ENCODE data around the gene ECHDC3.

Gene ECHDC3

DNA sequence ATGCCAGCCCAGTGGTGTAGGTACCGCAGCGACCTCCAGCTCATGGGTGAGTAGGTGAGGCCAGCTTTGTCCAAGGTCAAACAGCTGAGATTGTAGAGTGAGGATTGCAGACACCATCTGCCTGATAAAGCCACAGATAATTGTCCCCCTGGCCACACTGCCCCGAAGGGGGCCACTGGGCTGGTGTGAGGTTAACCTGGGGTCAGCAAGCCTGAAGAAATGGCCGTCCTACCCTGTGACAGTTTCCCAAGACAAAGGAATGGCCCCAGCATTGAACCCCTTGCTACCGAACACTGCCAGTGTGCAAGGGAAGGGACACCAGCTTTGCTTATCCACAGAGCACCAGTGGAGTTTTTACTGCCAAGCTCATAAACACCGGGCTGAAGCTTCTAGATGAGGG, 23.0 kb downstream of the ECHDC3 start:
- Histone ChIP-seq H3F3A (ENCODE audit: low read depth) (no peaks in the 10 kb centered on the region), H3K9me3 (ENCODE audit: insufficient read depth, low read depth, low read length) (no peaks in the 10 kb centered on the region)

DNA sequence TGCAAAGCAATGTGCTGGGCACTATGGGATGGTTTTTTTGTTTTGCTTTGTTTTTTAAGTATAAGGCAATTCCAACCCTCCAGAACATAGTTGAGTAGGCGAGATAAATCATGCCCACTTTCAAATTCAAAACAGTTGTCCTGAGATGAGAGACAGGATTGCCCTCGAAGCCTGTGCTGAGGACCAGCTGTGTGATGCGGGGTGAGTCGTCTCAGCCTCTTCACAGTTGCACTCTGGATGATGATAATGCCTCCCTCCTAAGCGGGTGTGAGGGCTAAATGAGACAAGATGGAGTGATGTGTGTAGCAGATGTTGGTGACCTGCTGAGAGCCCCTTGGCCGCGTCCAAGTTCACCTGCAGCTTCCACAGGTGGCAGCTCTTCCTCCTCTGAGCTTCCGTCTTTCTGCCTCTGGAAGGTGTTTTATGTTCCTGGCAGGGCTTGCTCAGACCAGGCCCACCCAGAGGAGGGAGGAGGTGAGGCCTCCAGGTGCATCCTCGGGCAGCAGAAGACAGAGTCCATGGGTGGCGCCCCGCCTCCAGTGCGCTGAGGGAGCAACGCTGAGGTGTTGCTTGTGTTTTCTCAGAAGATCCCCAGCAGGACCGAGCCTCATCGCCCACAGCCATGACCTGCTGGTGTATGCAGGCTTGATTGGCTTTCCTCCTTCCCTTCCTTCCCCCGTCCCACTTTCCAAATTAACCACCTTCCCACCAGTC, 30.6 kb downstream of the ECHDC3 start:
- TF ChIP-seq EZH2phosphoT487 (IDR thresholded peaks at IDR 0.05; ENCODE audit: borderline replicate concordance), result no peak
- TF ChIP-seq, protein P1, sequence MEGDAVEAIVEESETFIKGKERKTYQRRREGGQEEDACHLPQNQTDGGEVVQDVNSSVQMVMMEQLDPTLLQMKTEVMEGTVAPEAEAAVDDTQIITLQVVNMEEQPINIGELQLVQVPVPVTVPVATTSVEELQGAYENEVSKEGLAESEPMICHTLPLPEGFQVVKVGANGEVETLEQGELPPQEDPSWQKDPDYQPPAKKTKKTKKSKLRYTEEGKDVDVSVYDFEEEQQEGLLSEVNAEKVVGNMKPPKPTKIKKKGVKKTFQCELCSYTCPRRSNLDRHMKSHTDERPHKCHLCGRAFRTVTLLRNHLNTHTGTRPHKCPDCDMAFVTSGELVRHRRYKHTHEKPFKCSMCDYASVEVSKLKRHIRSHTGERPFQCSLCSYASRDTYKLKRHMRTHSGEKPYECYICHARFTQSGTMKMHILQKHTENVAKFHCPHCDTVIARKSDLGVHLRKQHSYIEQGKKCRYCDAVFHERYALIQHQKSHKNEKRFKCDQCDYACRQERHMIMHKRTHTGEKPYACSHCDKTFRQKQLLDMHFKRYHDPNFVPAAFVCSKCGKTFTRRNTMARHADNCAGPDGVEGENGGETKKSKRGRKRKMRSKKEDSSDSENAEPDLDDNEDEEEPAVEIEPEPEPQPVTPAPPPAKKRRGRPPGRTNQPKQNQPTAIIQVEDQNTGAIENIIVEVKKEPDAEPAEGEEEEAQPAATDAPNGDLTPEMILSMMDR (conservative IDR thresholded peaks at IDR 0.05; ENCODE audit: low read length), result no peak
- H3K4me3 ChIP-seq (ENCODE audit: low read length, poor library complexity, severe bottlenecking), result no peak overlapping the region
- no peaks in the 10 kb centered on the region for H4K20me1 ChIP-seq (ENCODE audit: insufficient read depth, low read length, poor library complexity, severe bottlenecking)
- no peak overlapping the region for H2AFZ ChIP-seq (ENCODE audit: low read length)
- no peaks in the 10 kb centered on the region for H3K27me3 ChIP-seq (ENCODE audit: insufficient read depth, low read length, poor library complexity, severe bottlenecking)
- H3K9ac ChIP-seq (ENCODE audit: low read depth, low read length, poor library complexity, severe bottlenecking), result no peak overlapping the region
- H3K4me1 ChIP-seq (ENCODE audit: insufficient read depth, low read length, poor library complexity, severe bottlenecking), result no peaks in the 10 kb centered on the region
- no peaks in the 10 kb centered on the region for H3F3A ChIP-seq (ENCODE audit: low read depth)
- no peaks in the 10 kb centered on the region for H3K9me3 ChIP-seq (ENCODE audit: insufficient read depth, low read depth, low read length)
- no peak overlapping the region for H3K4me2 ChIP-seq (ENCODE audit: low read depth, low read length, poor library complexity, severe bottlenecking)
- H3K9me2 ChIP-seq (replicated peaks; ENCODE audit: low read depth, low read length), result no peaks in the 10 kb centered on the region
- no peaks in the 10 kb centered on the region for H3K79me2 ChIP-seq (ENCODE audit: insufficient read depth, low read length)
- no peaks in the 10 kb centered on the region for H3K36me3 ChIP-seq (ENCODE audit: insufficient read depth, low read length)

More for the DNA sequence above, 23.0 kb downstream of the ECHDC3 start:
- Histone ChIP-seq H3K9me2 (replicated peaks; ENCODE audit: low read depth, low read length) (no peaks in the 10 kb centered on the region), H3K4me2 (ENCODE audit: low read depth, low read length, poor library complexity, severe bottlenecking) (no peak overlapping the region), H3K4me3 (ENCODE audit: low read length, poor library complexity, severe bottlenecking) (no peak overlapping the region), H2AFZ (ENCODE audit: low read length) (peak overlapping the region; percentile 55; the same call in 1 of the 2 replicates), H3K27me3 (ENCODE audit: insufficient read depth, low read length, poor library complexity, severe bottlenecking) (no peaks in the 10 kb centered on the region), H3K36me3 (ENCODE audit: insufficient read depth, low read length) (no peaks in the 10 kb centered on the region), H3K79me2 (ENCODE audit: insufficient read depth, low read length) (no peaks in the 10 kb centered on the region), H3K4me1 (ENCODE audit: insufficient read depth, low read length, poor library complexity, severe bottlenecking) (no peaks in the 10 kb centered on the region), H3K9ac (ENCODE audit: low read depth, low read length, poor library complexity, severe bottlenecking) (no peak overlapping the region), H4K20me1 (ENCODE audit: insufficient read depth, low read length, poor library complexity, severe bottlenecking) (no peaks in the 10 kb centered on the region)
- TF ChIP-seq, protein P1 (conservative IDR thresholded peaks at IDR 0.05; ENCODE audit: low read length), result no peak

DNA sequence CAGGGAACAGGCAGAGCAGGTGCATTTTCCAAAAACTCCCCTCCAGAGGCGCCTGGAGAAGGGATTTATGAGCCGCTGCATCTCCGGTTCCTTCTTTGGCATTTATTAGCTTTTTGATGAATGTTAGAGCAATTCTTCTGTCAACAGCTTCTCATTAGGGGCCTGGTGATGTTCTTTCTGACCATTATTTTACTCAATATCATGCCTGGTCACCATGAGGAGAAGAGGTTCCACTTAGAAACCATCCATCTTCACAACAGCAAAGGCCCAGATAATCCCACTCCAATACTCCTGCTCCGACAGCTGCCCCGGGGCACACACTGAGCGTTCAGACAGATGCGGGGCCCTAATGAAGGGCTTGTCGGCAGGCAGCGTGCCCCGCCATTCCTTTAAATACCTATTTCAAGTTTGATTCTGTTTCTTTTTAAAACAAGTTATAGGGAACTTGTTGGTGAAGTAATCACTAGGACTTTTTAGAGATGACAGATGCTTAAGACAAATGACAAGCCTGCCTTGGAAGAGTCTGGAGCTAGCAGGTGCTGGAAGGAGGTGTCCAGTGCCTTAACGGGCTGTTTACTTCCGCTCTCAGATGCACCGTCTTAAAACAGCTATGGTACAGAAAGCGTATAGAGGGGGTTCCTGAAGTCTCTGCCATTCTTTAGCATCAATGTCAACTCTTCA, 31.7 kb downstream of the ECHDC3 start:
- H3K9me2 ChIP-seq (replicated peaks; ENCODE audit: low read depth, low read length), result no peaks in the 10 kb centered on the region
- TF ChIP-seq, protein P1 (conservative IDR thresholded peaks at IDR 0.05; ENCODE audit: low read length), result no peak
- TF ChIP-seq EZH2phosphoT487 (IDR thresholded peaks at IDR 0.05; ENCODE audit: borderline replicate concordance), result no peak
- H3K79me2 ChIP-seq (ENCODE audit: insufficient read depth, low read length), result no peaks in the 10 kb centered on the region
- H3F3A ChIP-seq (ENCODE audit: low read depth), result no peaks in the 10 kb centered on the region
- H3K4me3 ChIP-seq (ENCODE audit: low read length, poor library complexity, severe bottlenecking), result no peak overlapping the region
- H3K9ac ChIP-seq (ENCODE audit: low read depth, low read length, poor library complexity, severe bottlenecking), result no peak overlapping the region
- H3K27me3 ChIP-seq (ENCODE audit: insufficient read depth, low read length, poor library complexity, severe bottlenecking), result no peaks in the 10 kb centered on the region
- H3K4me1 ChIP-seq (ENCODE audit: insufficient read depth, low read length, poor library complexity, severe bottlenecking), result no peaks in the 10 kb centered on the region
- H2AFZ ChIP-seq (ENCODE audit: low read length), result no peak overlapping the region
- no peaks in the 10 kb centered on the region for H4K20me1 ChIP-seq (ENCODE audit: insufficient read depth, low read length, poor library complexity, severe bottlenecking)
- no peaks in the 10 kb centered on the region for H3K36me3 ChIP-seq (ENCODE audit: insufficient read depth, low read length)
- H3K9me3 ChIP-seq (ENCODE audit: insufficient read depth, low read depth, low read length), result no peaks in the 10 kb centered on the region
- H3K4me2 ChIP-seq (ENCODE audit: low read depth, low read length, poor library complexity, severe bottlenecking), result no peak overlapping the region

Measured in Loucy (cell line).